ENCODE data around the gene FAM200A.
A peak's percentile ranks its signal among the peaks of the same experiment; 100 is the strongest.
"Not testable (repeated sequence)": the region's sequence is repeated elsewhere in the genome, so short reads cannot be mapped to it uniquely, and the experiment has no call there.

The FAM200A gene

GRCh38 chr7:99551767-99552463 lies at the start of gene FAM200A:
TSS of gene FAM200A (minus strand) at chr7:99552114. CDS start at chr7:99548407, 3,707 bp downstream.
- Histone ChIP-seq H3K4me3 (peak within 1 kb of the TSS; percentile 61 to 97 (median 74)), H3K27ac (peak within 1 kb of the TSS; percentile 38 to 97 (median 88))

GRCh38 chr7:99599836-99600235 lies 47.9 kb upstream of the FAM200A start:
- Histone ChIP-seq H3K4me3 (no peak overlapping the region), H3K27ac (no peak overlapping the region)

GRCh38 chr7:99597762-99598501 lies 46.0 kb upstream of the FAM200A start, which contains the start of gene TMEM225B:
TSS of gene TMEM225B (plus strand) at chr7:99598267. CDS start at chr7:99604389, 6,122 bp downstream.
- Histone ChIP-seq H3K27ac (no peak within 1 kb of the TSS), H3K4me3 (no peak within 1 kb of the TSS)

- H3K4me3 ChIP-seq, result no peak overlapping the region
- H3K27ac ChIP-seq, result no peak overlapping the region
Observed at GRCh38 chr7:99596408-99596955, 44.6 kb upstream of the FAM200A start.

- Histone ChIP-seq H3K27ac (no peak overlapping the region), H3K4me3 (no peak overlapping the region)
Observed at GRCh38 chr7:99594948-99595745, 43.2 kb upstream of the FAM200A start.

- Histone ChIP-seq H3K4me3 (no peak overlapping the region), H3K27ac (no peak overlapping the region)
Observed at GRCh38 chr7:99588868-99589267, 37.0 kb upstream of the FAM200A start.

GRCh38 chr7:99580778-99581332 lies 28.9 kb upstream of the FAM200A start:
- H3K27ac ChIP-seq, result peak overlapping the region in 6 of 21 experiments; percentile 30 to 77 (median 64)
- H3K4me3 ChIP-seq, result peak overlapping the region; percentile 22 to 60 (median 49)

GRCh38 chr7:99579956-99580777 lies 28.3 kb upstream of the FAM200A start:
- H3K27ac ChIP-seq, result peak overlapping the region in 11 of 21 experiments; percentile 5 to 77 (median 55)
- peak overlapping the region; percentile 22 to 60 (median 49) for H3K4me3 ChIP-seq

GRCh38 chr7:99579281-99579955 lies 27.5 kb upstream of the FAM200A start:
- Histone ChIP-seq H3K27ac (peak overlapping the region in 6 of 21 experiments; percentile 5 to 77 (median 64)), H3K4me3 (peak overlapping the region in 6 of 7 experiments; percentile 41 to 60 (median 50))

GRCh38 chr7:99576251-99576650 lies 24.3 kb upstream of the FAM200A start:
- Histone ChIP-seq H3K4me3 (no peak overlapping the region), H3K27ac (no peak overlapping the region)

- no peak overlapping the region for H3K4me3 ChIP-seq
- H3K27ac ChIP-seq, result no peak overlapping the region
Observed at GRCh38 chr7:99573257-99573656, 21.3 kb upstream of the FAM200A start.

GRCh38 chr7:99571768-99572167 lies 19.9 kb upstream of the FAM200A start:
- no peak overlapping the region for H3K27ac ChIP-seq

GRCh38 chr7:99568770-99569169 lies 16.9 kb upstream of the FAM200A start:
- not testable (repeated sequence) for H3K27ac ChIP-seq, H3K4me3 ChIP-seq

More at GRCh38 chr7:99571768-99572167, 19.9 kb upstream of the FAM200A start:
- H3K4me3 ChIP-seq, result no peak overlapping the region

- Histone ChIP-seq H3K4me3 (no peak overlapping the region), H3K27ac (peak overlapping the region in 12 of 21 experiments; percentile 21 to 74 (median 55))
Observed at GRCh38 chr7:99563650-99564049, 11.7 kb upstream of the FAM200A start.

- Histone ChIP-seq H3K4me3 (no peak overlapping the region), H3K27ac (peak overlapping the region in 17 of 21 experiments; percentile 1 to 98 (median 62))
Observed at GRCh38 chr7:99562832-99563231, 10.9 kb upstream of the FAM200A start.

GRCh38 chr7:99562114-99562784 lies 10.3 kb upstream of the FAM200A start:
- Histone ChIP-seq H3K4me3 (no peak overlapping the region), H3K27ac (peak overlapping the region in 17 of 21 experiments; percentile 1 to 98 (median 62))

GRCh38 chr7:99561737-99562051 lies 9.8 kb upstream of the FAM200A start:
- peak overlapping the region in 15 of 21 experiments; percentile 15 to 98 (median 62) for H3K27ac ChIP-seq
- peak overlapping the region in 1 of 7 experiments; percentile 2 for H3K4me3 ChIP-seq
